Breast epithelium (tissue), 3 donors: Measurements from ENCODE around the gene FGF2.

Source experiments
- CTCF ChIP-seq, 3 donors: fragments of 450-650 bp; IDR thresholded peaks; one replicate each; pipeline ENCODE4 v1.5.1; 2016 to 2017; ENCODE audit warnings: antibody characterized with exemption in 3 of 3, mild to moderate bottlenecking in 3 of 3, moderate library complexity in 3 of 3
- POLR2A ChIP-seq: fragments of 450-650 bp; IDR thresholded peaks from one replicate; pipeline ENCODE4 v1.6.1; 2016; ENCODE audit warnings: antibody characterized with exemption, mild to moderate bottlenecking, moderate library complexity
- POLR2AphosphoS5 ChIP-seq, 3 donors: sonication (generic); formaldehyde crosslinking; IDR thresholded peaks; one replicate each; pipeline ENCODE4 v1.6.1; 2017; ENCODE audit warnings: antibody characterized with exemption in 3 of 3

- TF ChIP-seq CTCF (IDR thresholded peaks at IDR 0.05) (no peak), POLR2A (no peak), POLR2AphosphoS5 (IDR thresholded peaks at IDR 0.05) (no peak)
Measured at GRCh38 chr4:122884499-122884898, 57.9 kb downstream of the FGF2 start.
